Left lung (tissue), 10 donors: ENCODE results near the gene FAAP20. TPM values are rescaled to one million over a fixed set of nuclear protein-coding genes. Genes with fewer than 3 reads are reported as not detected.

Source experiments
- ATAC-seq: fragments of 200-7000 bp; cut with Tn5 transposase; one replicate; pipeline ENCODE4 v1.9.1; 2020; ENCODE audit warnings: moderate library complexity
- DNase-seq, 4 donors: peaks; one replicate each; pipeline ENCODE4 v3.0.0-alpha.2; 2013 to 2020
- H3K27ac ChIP-seq, 2 donors: fragments of 200-600 bp; sonication (generic) in 1 of 2; one replicate each; pipeline versions ENCODE4 v1.5.0 to v1.8.0; 2020 to 2021
- H3K27me3 ChIP-seq, 2 donors: fragments of 200-600 bp; sonication (generic) in 1 of 2; one replicate each; pipeline versions ENCODE4 v1.5.0 to v1.8.0; 2020 to 2021
- H3K36me3 ChIP-seq, 2 donors: fragments of 200-600 bp; sonication (generic) in 1 of 2; one replicate each; pipeline versions ENCODE4 v1.5.0 to v1.8.0; 2020 to 2021
- H3K4me1 ChIP-seq, 2 donors: fragments of 200-600 bp; one replicate each; pipeline ENCODE4 v1.8.0; 2021
- H3K4me3 ChIP-seq, 2 donors: fragments of 200-600 bp; sonication (generic) in 1 of 2; one replicate each; pipeline versions ENCODE4 v1.5.0 to v1.8.0; 2020 to 2021; ENCODE audit warnings: mild to moderate bottlenecking in 1 of 2
- H3K9me3 ChIP-seq, 2 donors: fragments of 200-600 bp; sonication (generic) in 1 of 2; one replicate each; pipeline versions ENCODE4 v1.5.0 to v1.8.0; 2020 to 2021
- intact Hi-C, 2 donors: fragments of 100-400 bp; cut with DNase I; formaldehyde crosslinking; loops; one replicate each; pipeline versions ENCODE4 v1.11.2 to v1.14.2; 2022
- polyA plus RNA-seq, 6 donors: library from polyadenylated mRNA; unstranded; fragments of 120-200 nt; gene quantifications; one replicate each; pipeline ENCODE4 v1.2.1, GENCODE V29; 2013; ENCODE audit not compliant: insufficient read length in 6 of 6
- total RNA-seq, 2 donors: library from RNA; stranded (reverse); fragmentation: NEBNext Ultra II Directional; extraction: Animal tissue kit (Norgen Biotek cat#: 25700); gene quantifications; one replicate each; pipeline ENCODE4 v1.2.1, GENCODE V29; 2021
- TF ChIP-seq, protein P1 (sequence below), 2 donors: fragments of 200-600 bp; sonication (generic) in 1 of 2; IDR thresholded peaks; one replicate each; pipeline versions ENCODE4 v1.5.0 to v1.8.0; 2021; ENCODE audit warnings: antibody characterized with exemption in 2 of 2
- donor health status: DM: no; HTN: yes; CAD: no.
- donor health status: DM: no; HTN: no; CAD: no.

FAAP20 gene
- total and polyA plus RNA-seq, 8 donors, result 29.5 to 69.7 (median 45.8) TPM

DNA sequence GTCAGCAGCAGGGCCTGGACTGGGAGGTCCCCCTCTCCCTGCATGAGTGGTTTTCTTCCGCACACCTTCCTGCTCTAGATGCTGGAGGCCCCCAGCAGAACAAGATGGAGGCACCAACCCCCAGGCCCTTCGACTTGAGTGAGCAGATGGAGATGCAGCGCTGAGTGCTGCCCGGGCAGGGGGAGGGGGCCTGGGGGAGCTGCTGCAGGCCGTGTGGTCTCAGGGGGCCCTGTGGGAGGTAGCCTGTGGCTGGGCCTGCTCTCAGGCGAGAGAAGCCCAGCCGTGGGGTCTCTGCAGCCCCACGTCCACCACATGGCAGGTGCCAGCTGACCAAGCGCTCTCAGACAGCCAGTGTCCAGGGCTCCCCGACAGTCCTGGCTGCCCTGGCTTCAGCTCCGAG is 1.2 kb upstream of the FAAP20 start:
- ATAC-seq, result no peak
- no peaks in the 10 kb centered on the region for H3K27me3 ChIP-seq
- no peaks in the 10 kb centered on the region for H3K9me3 ChIP-seq
- peak overlapping the region; percentile 91 to 94 for H3K27ac ChIP-seq
- peaks cover 24 to 65% of the 10 kb centered on the region in 2 donors for H3K4me1 ChIP-seq
- H3K36me3 ChIP-seq, result no peaks in the 10 kb centered on the region
- TF ChIP-seq, protein P1, sequence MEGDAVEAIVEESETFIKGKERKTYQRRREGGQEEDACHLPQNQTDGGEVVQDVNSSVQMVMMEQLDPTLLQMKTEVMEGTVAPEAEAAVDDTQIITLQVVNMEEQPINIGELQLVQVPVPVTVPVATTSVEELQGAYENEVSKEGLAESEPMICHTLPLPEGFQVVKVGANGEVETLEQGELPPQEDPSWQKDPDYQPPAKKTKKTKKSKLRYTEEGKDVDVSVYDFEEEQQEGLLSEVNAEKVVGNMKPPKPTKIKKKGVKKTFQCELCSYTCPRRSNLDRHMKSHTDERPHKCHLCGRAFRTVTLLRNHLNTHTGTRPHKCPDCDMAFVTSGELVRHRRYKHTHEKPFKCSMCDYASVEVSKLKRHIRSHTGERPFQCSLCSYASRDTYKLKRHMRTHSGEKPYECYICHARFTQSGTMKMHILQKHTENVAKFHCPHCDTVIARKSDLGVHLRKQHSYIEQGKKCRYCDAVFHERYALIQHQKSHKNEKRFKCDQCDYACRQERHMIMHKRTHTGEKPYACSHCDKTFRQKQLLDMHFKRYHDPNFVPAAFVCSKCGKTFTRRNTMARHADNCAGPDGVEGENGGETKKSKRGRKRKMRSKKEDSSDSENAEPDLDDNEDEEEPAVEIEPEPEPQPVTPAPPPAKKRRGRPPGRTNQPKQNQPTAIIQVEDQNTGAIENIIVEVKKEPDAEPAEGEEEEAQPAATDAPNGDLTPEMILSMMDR (IDR thresholded peaks at IDR 0.05), result no peak
- intact Hi-C loops, result loop anchor here (2.0 to 10.0 kb wide), 2 partner anchors 187 to 189 kb away; no protein-coding TSS in a partner anchor
- H3K4me3 ChIP-seq, result no peak overlapping the region
- no peak for DNase-seq

DNA sequence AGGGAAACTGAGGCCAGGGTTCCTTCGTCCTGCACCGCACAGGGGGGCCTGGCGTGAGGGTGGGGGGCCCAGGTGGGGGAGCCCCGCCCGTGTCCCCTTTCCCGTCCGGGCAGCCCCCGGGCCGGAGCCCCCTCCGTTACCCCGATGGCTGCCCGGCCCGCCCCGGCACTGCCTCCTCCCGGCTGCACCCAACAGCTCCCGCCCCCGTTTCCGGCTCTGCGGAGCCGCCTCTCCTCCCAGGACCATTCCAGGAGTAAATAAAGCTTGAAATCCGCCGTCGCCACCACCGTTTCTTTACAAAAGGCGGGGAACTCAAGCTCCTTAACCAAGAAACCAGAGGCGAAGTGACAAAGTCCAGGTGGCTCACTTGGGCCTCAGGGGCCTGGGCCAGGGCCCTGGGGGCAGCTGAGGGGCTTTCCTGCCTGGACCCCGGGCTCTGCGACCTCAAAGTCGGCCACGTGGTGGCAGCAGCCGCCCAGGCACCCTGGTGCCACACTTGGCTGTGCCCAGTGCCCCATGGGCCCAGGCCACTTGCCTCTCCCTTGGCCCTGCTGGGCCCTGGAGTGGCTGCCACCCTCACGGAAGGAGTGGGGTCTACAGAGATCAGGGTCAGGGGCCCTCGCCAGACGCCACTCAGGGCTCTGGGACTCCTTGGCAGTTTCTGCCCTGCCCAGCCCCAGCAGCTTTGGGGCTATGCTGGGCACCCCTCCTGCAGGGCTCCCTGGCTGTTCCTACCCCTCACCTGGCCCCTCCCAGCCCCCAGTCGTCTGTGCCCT is 514 bp upstream of the FAAP20 start:
- peak; percentile 88 to 97 (median 90) for DNase-seq
- no peaks in the 10 kb centered on the region for H3K36me3 ChIP-seq
- intact Hi-C loops, result loop anchor here (2.0 to 10.0 kb wide), 2 partner anchors 188 to 190 kb away; no protein-coding TSS in a partner anchor
- TF ChIP-seq, protein P1 (IDR thresholded peaks at IDR 0.05), result peak; percentile 91 to 92
- peak overlapping the region; percentile 47 to 70 for H3K4me3 ChIP-seq
- H3K27ac ChIP-seq, result peak overlapping the region; percentile 91 to 94
- no peaks in the 10 kb centered on the region for H3K27me3 ChIP-seq
- peak; percentile 77 for ATAC-seq
- H3K9me3 ChIP-seq, result no peaks in the 10 kb centered on the region
- peaks cover 31 to 66% of the 10 kb centered on the region in 2 donors for H3K4me1 ChIP-seq

GRCh38 chr1:2193514-2194281 is 874 bp downstream of the FAAP20 start:
- ATAC-seq (no peak), DNase-seq (no peak)
- Histone ChIP-seq H3K27me3 (no peaks in the 10 kb centered on the region), H3K27ac (peak overlapping the region; percentile 91 to 94), H3K36me3 (no peaks in the 10 kb centered on the region), H3K9me3 (no peaks in the 10 kb centered on the region), H3K4me1 (peaks cover 35 to 63% of the 10 kb centered on the region in 2 donors), H3K4me3 (peak overlapping the region; percentile 47 to 70)
- TF ChIP-seq, protein P1 (IDR thresholded peaks at IDR 0.05), result no peak
- intact Hi-C loops, result loop anchor here (2.0 to 10.0 kb wide), 2 partner anchors 189 to 191 kb away; no protein-coding TSS in a partner anchor

DNA sequence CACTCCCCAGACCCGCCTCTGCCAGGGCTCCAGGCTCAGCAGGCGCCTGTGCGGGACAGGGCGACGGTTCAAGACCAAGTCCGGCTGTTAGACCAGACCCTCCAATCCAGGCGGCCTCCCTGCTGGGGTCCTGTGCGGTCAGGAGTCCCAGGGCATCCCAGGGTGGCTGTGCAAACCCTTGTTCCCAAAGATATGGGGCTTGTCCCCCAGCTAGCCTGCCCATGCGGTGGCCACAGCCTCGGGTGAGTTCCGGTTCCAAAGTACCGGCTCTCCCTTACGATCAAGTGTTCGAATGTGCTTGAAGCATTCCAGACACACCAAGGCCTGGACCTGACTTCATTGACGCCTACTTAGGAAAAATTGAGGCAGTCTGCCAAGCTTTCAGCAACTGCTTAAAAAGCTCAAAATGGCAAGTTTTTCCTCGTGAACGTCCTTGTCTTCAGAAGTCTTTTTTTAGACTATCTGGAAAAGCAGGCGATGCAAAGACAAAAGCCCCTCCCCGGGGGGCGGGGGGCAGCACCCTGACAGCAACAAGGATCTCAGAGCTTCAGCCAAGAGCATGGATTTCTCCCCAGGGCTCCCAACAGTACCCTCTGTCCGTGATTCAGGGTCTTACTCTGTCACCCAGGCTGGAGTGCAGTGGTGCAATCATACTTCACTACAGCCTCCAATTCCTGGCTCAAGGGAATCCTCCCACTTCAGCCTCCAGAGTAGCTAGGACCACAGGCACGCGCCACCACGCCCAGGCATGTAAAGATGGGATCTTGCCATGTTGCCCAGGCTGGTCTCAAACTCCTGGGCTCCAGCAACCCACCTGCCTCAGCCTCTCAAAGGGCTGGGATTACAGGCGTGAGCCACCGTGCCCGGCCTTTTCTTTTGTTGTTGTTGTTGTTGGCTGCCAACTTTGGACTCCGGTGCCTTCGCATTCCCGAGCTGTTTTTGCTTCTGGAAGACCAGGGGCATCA is 2.3 kb downstream of the FAAP20 start:
- Histone ChIP-seq H3K27me3 (no peaks in the 10 kb centered on the region), H3K4me1 (peaks cover 35 to 60% of the 10 kb centered on the region in 2 donors), H3K27ac (peak overlapping the region; percentile 40 to 91), H3K9me3 (no peaks in the 10 kb centered on the region), H3K4me3 (no peak overlapping the region), H3K36me3 (no peaks in the 10 kb centered on the region)
- DNase-seq, result peak in 3 of 4 donors; percentile 70 to 87 (median 76)
- peak; percentile 6 for ATAC-seq
- intact Hi-C loops, result loop anchor here in 1 of 2 donors (10.0 kb wide), 1 partner anchor 192 kb away; no protein-coding TSS in a partner anchor
- TF ChIP-seq, protein P1 (IDR thresholded peaks at IDR 0.05), result no peak
